Lung (tissue), 12 donors: ENCODE data around the gene RGSL1. TPM values are rescaled to one million over a fixed set of nuclear protein-coding genes. Genes with fewer than 3 reads are reported as not detected.

Source experiments
- ATAC-seq: fragments of 200-7000 bp; cut with Tn5 transposase; one replicate; pipeline ENCODE4 v1.9.1; 2020; ENCODE audit warnings: moderate number of reproducible peaks; ENCODE audit not compliant: insufficient read depth, low FRiP score
- DNase-seq, 3 donors: peaks; one replicate each; pipeline ENCODE4 v3.0.0-alpha.2; 2013 to 2017
- H3K27ac ChIP-seq, 2 donors: one replicate each; pipeline ENCODE4 v1.5.1; 2013; ENCODE audit warnings: mild to moderate bottlenecking in 2 of 2, moderate library complexity in 2 of 2, control low read depth in 1 of 2, inconsistent platforms in 1 of 2, low read depth in 1 of 2, low read length in 1 of 2
- H3K27me3 ChIP-seq, 3 donors: one replicate each; pipeline ENCODE4 v1.5.1; 2013; ENCODE audit warnings: low read length in 2 of 3; ENCODE audit not compliant: control insufficient read depth in 3 of 3, insufficient read depth in 3 of 3
- H3K36me3 ChIP-seq, 4 donors: one replicate each; pipeline ENCODE4 v1.5.1; 2013; ENCODE audit warnings: low read length in 4 of 4, mild to moderate bottlenecking in 1 of 4, moderate library complexity in 1 of 4; ENCODE audit not compliant: control insufficient read depth in 4 of 4, insufficient read depth in 4 of 4
- H3K4me1 ChIP-seq, 5 donors: one replicate each; pipeline ENCODE4 v1.5.1; 2013; ENCODE audit warnings: low read length in 5 of 5, mild to moderate bottlenecking in 2 of 5, moderate library complexity in 1 of 5; ENCODE audit not compliant: control insufficient read depth in 5 of 5, insufficient read depth in 5 of 5
- H3K4me3 ChIP-seq: one replicate; pipeline ENCODE4 v1.5.1; 2013; ENCODE audit warnings: mild to moderate bottlenecking, control low read depth, moderate library complexity
- H3K9ac ChIP-seq, 2 donors: one replicate each; pipeline ENCODE4 v1.5.1; 2013; ENCODE audit warnings: low read length in 2 of 2, control low read depth in 1 of 2; ENCODE audit not compliant: insufficient read depth in 1 of 2
- H3K9me3 ChIP-seq, 4 donors: one replicate each; pipeline ENCODE4 v1.5.1; 2013; ENCODE audit warnings: low read length in 3 of 4, mild to moderate bottlenecking in 1 of 4, moderate library complexity in 1 of 4; ENCODE audit not compliant: control insufficient read depth in 4 of 4, insufficient read depth in 3 of 4
- CTCF ChIP-seq: IDR thresholded peaks from 2 replicates; pipeline ENCODE4 v1.5.1; 2012; ENCODE audit warnings: mild to moderate bottlenecking; ENCODE audit errors: control extremely low read depth, extremely low read depth
- WGBS, 2 donors: extraction: QIAGEN DNeasy Blood & Tissue Kit; methylation state at CpG; one replicate each; pipeline ENCODE4 v1.1.7; 2013; 5-methylcytosine and 5-hydroxymethylcytosine counted together
- polyA plus RNA-seq, 2 donors: library from polyadenylated mRNA; stranded (reverse); fragments of 200-250 nt; gene quantifications; one replicate each; pipeline ENCODE4 v1.2.1, GENCODE V29; 2013
- total RNA-seq, 2 donors: library from RNA; depleted of rRNA in 1 of 2; stranded (reverse); fragments of >200 nt in 1 of 2; gene quantifications; one replicate each; pipeline ENCODE4 v1.2.1, GENCODE V29; 2014 to 2021
- donor health status: control.
- donor health status: control.
- donor health status: Bipolar disorder and iron deficiency.
- donor health status: healthy.
- donor health status: DM: yes; HTN: yes; CAD: no.

Gene RGSL1
- total and polyA plus RNA-seq, 4 donors = 0.13 TPM; not detected in 3

DNA sequence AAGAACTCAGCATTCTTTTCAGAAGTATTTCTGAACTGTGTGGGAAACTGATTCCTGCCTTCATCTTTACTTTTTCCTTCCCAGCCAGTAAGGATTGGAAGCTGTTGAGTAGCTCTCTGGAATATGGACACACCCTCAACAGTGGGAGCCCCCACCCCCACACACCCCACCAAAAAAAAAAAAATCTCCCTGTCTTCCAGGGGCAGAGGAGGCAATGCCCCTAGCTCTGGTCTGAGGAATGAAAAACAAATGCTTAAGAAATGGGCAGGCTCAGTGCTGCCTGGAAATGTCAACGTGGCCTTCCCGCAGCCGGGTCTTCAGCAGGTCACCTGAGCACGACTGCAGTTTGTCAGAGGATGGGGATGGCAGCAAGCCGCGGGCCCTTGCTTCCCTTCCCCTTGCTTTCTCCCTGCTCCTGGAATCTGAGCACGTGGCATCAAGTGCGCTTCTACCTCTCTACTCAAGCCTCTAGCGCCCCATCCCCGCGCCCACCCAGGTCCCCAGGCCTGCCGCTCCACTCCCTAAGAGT lies 153.8 kb downstream of the RGSL1 start:
- ATAC-seq = no peak
- H3K27ac ChIP-seq = peak overlapping the region in 1 of 2 donors; percentile 52
- H3K36me3 ChIP-seq = peaks cover 0 to 10% (median 0%) of the 10 kb centered on the region in 4 donors
- WGBS, 2 donors = 5% methylated on average over 12 of the region's 12 CpGs
- no peak overlapping the region for H3K9ac ChIP-seq
- TF ChIP-seq CTCF = no peak
- peak in 2 of 3 donors; percentile 25 to 29 for DNase-seq
- peak overlapping the region; percentile 28 for H3K4me3 ChIP-seq
- H3K9me3 ChIP-seq = no peaks in the 10 kb centered on the region
- H3K27me3 ChIP-seq = peaks cover 0 to 9% (median 0%) of the 10 kb centered on the region in 3 donors
- peaks cover 0 to 12% (median 5%) of the 10 kb centered on the region in 5 donors for H3K4me1 ChIP-seq

GRCh38 chr1:182604175-182605164 lies 154.5 kb downstream of the RGSL1 start, which contains the start of gene RGS16:
Gene RGS16, minus strand, starts transcription at chr1:182604389. Its CDS starts 130 bp downstream, at chr1:182604259.
- ATAC-seq = peak; percentile 92
- peaks cover 0 to 10% (median 5%) of the 10 kb centered on the region in 5 donors for H3K4me1 ChIP-seq
- 5 to 8% methylated on average over 44 of the region's 44 CpGs for WGBS, 2 donors
- H3K4me3 ChIP-seq = peak within 1 kb of the TSS; percentile 28
- H3K9me3 ChIP-seq = no peaks in the 10 kb centered on the region
- H3K9ac ChIP-seq = no peak within 1 kb of the TSS
- peaks cover 0 to 10% (median 0%) of the 10 kb centered on the region in 4 donors for H3K36me3 ChIP-seq
- peaks cover 0 to 9% (median 0%) of the 10 kb centered on the region in 3 donors for H3K27me3 ChIP-seq
- peak; percentile 85 to 92 (median 90) for DNase-seq
- H3K27ac ChIP-seq = peak within 1 kb of the TSS in 1 of 2 donors; percentile 52
- TF ChIP-seq CTCF = no peak

DNA sequence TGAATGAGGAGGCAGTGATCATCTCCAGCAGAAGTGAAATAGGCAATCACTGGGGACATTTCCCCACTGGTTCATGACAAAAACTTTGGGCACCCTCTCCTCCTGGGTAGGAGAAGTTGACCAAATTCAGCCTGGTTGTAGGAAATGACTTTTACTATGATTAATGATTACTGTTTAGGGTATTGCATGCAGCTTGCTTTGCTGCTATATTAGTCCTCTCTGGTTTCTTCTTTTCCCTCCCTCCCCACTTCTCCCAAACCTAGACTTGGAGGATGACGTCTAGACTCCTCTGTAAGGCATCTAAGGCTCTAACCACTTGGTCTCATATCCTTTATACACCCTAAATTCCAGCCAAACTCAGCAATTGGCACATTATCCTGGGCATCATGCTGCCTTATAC lies 157.6 kb downstream of the RGSL1 start:
- DNase-seq = no peak
- Histone ChIP-seq H3K4me3 (no peak overlapping the region), H3K4me1 (peaks cover 0 to 8% (median 4%) of the 10 kb centered on the region in 5 donors), H3K27me3 (peaks cover 0 to 11% (median 0%) of the 10 kb centered on the region in 3 donors), H3K9ac (no peak overlapping the region), H3K9me3 (no peaks in the 10 kb centered on the region), H3K36me3 (no peaks in the 10 kb centered on the region), H3K27ac (no peak overlapping the region)
- no peak for ATAC-seq
- WGBS, 2 donors = 79 to 90% methylated on average over 1 of the region's 1 CpG
- no peak for TF ChIP-seq CTCF
